SIG-M5 treated with dmso at 0.1 percent for 504 hours (cell line): ENCODE measurements around the gene APLNR.
A peak's percentile ranks its signal among the peaks of the same experiment; 100 is the strongest.
"Not testable (repeated sequence)": the region's sequence is repeated elsewhere in the genome, so short reads cannot be mapped to it uniquely, and the experiment has no call there.

Source experiments
- DNase-seq: peaks from one replicate; lab custom pipeline; 2025; ENCODE audit not compliant: unreplicated experiment; lab: John Stamatoyannopoulos, UW

The APLNR gene

DNA sequence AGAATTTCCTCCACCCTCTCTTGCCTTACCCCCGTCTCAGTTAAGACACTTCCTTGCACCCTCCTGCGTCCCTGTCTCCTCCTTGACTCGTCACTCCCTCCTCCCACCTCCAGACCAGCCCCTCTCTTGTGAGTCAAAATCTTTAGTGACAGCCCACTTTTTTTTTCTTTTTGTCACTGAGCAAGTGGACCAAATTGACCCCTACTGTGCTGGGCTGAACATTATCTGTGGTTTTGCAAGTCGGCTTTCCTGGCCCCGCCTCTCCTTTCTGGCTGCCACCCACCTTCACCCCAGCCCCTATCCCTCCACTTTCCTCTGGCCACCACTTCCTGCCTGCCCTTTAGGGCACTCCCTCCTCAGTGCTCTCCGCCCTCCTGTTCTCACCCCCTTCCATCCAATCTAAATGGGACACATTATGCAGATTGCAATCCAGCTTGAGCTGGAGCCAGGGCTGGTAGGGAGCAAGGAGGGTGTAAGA lies at the start of gene APLNR:
Gene APLNR (minus strand): TSS at position 47 of the 478 bp plus-strand sequence. CDS start 246 bp downstream, outside the sequence.
- no peak for DNase-seq

DNA sequence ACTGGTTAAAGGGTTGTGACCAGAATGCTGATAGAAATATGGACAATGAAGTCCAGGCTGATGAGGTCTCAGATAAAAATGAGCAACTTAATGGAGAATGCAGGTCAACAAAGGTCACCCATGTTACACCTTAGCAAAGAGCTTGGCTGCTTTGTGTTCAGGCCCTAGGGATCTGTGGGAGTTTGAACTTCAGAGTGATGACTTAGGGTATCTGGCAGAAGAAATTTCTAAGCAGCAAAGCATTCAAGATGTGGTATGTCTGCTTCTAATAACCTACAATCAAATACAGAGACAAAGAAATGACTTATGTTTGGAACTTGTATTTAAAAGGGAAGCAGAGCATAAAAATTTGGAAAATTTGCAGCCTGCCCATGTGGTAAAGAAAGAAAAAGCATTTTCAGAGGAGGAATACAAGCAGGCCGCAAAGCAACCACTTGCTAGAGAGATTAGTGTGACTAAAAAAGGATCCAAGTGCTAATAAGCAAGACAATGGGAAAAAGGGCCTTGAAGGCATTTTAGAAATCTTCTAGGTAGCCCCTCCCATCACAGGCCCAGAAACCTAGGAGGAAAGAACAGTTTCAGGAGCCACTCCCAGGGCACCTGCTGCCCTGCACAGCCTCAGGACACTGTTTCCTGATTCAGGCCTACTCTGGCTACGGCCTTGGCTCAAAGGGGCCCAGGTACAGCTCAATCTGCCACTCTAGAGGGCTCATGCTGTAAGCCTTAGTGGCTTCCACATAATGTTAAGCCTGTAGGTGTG lies 46.4 kb upstream of the APLNR start:
- DNase-seq: no peak

DNA sequence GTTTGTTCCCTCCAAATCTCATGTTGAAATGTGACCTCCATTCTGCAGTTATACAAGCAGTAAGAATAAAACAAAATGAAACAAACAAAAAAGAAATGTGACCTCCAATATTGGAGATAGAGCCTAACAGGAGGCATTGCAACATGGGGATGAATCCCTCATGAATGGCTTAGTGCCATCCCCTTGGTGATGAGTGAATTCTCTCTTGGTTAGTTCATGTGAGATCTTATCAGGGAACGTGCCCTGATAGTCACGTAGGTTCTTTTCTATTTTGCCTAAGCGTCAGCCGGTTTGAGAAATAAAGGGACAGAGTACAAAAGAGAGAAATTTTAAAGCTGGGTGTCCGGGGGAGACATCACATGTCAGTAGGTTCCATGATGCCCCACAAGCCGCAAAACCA lies 44.5 kb upstream of the APLNR start:
- DNase-seq: not testable (repeated sequence)

DNA sequence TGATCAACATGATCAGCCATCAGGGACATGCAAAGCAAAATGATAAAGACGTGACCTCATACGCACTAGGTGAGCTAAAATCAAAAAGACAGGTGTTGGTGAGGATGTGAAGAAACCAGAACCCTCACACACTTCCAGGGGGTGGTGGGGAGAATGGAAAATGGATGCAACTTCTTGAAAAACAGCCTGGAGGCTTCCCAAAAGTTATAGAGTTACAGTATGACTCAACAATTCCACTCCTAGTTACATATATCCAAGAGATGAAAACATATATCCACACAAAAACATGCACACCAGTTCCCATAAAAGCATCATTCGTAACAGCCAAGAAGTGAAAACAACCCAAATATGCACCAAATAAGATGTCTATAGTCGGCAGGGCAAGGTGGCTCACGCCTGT lies 42.1 kb upstream of the APLNR start:
- no peak for DNase-seq

DNA sequence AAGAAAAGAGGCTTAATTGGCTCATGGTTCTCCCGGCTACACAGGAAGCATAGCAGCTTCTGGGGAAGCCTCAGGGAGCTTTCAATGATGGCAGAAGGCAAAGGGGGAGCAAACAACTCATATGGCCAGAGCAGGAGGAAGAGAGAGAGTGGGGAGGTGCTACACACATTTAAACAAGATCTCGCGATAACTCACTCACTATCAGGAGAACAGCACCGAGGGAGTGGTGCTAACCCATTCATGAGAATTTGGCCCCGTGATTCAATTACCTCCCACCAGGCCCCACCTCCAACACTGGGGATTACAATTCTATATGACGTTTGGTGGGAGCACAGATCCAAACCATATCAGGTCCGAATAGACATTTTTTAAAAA lies 41.7 kb upstream of the APLNR start:
- no peak for DNase-seq

DNA sequence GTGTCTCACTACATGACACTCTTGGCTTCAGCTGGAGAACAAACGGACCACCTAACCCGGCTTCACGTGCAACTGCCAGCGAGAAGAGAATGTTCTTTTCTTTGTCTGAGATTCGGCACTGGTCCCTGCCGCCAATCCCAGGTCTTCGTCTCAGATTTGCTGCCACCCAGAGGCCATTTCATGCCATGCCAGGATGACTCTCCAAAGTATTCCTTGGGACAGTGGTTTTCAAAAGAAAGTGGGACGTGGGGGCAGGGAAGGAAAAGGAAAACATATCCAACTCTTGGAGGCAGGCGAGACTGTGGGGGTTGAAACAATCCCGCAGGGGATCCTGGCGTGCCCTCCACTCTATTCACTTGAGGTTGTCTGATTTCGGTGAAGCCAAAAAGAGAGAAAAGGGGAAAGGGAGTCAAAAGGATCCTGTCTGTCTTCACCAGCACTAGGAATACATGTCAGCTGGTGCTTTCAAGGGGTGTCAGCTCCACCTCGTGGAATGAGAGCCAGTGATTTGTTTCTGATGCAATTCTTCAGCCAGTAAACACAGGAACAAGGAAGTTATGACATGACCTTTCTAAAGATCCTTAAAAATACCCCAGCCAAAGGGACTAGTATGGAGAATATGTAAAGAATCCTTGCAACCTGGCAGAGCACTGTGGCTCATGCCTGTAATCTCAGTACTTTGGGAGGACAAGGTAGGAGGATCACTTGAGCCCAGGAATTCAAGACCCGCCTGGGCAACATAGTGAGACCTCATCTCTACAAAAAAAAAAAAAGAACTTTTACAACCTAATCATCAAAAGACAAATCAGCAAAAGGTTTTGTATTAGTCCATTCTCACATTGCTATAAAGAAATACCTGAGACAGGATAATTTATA lies 41.0 kb upstream of the APLNR start:
- peak; percentile 19 for DNase-seq

DNA sequence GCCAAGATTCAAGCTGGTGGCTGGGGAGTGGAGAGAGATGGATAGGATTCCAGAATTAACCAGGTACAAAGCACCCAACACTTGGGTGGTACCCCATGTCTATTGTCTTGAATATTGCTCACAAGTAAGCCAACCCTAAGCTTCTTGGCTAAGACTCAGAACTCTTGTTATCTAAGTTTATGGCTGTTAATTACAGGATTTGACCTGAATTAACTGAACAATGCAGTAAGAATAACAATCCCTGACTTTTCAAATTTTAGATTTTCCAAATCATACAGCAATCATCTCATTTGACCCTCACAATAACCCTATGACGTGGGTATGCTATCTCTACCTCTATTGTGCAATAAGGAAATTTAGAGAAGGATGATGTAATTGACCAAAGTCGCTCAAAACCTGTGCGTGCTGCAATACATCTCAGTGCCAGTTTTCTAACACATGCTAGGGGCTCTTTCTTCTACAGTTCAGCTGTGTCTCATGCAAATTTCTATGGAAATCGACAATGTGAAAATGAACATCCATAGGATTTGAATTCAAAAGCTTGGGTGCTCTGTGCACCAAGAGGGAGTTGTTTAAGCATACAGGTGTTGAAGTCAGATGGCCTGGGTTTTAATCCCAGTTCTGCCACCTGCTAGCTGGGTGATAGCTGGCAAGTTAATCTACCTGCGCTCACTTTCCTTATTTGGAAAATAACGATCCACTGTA lies 40.1 kb upstream of the APLNR start:
- DNase-seq: peak; percentile 4

DNA sequence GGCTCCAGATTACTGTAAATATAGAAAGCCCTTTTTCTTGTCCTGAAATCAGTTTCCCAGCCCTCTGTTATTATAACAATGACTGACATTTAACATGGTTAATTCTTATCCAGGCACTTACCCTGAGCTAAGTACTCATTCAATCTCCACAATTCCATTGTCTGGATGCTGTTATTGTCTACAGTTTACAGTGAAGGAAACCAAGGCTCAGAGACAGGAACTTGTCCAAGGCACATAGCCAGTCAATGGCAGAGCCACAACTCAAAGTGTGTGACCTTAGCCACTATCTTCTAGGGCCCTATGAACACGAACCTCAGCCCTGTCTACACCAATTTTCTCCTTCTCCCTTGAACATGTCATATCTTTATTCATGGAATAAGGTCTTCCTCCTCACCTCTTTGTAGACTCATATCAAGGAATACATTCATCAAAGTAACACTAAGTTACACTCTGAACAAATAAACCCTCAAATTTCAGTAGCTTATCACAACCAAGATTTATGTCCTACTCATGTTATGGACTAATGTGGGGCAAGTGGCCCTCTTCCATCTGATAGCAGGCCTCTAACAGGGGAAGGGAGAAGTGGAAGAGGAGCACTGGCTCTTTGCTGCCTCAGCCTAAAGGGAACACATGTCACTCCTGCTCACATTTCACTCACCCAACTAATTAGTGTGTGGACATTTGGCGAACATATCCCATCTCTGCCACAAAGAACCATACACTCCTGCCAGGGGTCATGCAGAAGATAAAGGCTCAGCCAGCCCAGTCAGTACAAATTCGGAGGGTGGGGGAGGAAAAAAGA lies 39.3 kb upstream of the APLNR start:
- DNase-seq: no peak

DNA sequence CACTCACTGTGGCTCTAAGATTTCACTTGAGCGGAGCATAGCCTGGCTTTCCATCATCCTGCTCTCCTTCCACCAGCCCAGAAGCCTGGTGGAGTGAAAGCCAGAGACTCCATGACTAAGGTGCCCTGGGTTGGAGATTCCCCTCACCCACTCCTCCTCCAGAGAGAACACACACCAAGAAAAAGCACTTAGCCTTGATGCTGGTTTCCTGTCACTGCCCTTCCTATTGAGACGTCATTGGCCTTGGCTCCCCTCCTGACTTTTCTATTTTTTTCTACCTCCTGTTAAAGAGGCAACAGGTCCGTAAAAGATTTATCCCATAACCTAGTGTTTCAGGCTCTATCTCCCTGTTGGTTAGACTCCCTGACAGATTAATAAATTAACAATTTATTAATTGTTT lies 38.5 kb upstream of the APLNR start:
- no peak for DNase-seq

DNA sequence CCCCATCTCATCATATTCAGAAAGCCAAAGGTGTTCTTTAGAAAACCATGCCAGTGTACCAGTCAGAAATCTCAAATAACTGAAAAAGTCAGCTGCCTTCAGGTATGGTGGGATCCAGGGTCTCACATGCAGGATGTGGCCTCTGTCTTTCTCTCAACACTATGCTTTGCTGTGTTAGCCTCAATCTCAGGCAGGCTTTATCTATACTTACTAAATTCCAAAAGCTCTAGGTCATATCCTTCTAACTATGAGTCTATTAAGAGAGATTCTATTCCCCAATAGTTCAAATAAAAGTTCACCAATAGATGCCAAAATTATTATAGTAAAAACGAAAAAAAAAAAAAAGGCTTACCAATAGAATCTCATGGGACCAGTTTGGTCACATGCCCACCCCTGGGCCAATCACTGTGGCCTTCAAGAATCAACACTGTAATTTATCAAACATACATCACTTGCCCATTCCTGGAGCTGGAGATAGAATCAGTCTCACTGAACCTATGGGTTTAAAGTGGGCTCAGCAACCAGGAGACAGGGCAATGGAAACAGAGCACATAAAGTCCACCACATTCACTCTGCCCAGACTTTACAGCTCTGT lies 38.0 kb upstream of the APLNR start:
- DNase-seq: no peak

DNA sequence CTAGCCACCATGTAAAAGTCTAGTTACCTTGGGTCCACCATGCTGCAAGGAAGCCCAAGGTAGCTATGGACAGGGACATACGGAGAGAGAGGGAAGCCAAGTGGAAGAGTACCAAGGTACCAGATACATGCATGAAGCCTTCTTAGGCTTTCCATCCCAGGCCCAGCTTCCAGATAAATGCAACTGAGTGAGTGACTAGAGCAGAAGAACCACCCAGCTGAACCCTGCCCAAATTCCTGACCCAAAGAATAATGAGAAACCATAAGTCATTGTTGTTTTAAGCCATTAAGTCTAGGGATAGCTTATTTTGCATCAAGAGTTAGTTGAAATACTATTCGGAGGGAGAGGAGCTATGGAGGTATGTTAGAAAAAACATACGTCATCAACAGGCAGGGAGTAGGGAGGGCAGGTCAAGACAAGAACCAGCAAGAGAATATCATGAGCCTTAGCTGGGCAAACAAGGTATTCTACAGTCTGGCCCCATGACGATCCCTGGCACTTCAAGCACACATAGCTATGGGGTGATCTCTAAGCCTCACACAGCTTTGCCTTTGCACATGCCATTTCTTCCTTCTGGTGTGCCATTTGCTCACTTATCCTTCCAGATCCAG lies 36.5 kb upstream of the APLNR start:
- DNase-seq: no peak

DNA sequence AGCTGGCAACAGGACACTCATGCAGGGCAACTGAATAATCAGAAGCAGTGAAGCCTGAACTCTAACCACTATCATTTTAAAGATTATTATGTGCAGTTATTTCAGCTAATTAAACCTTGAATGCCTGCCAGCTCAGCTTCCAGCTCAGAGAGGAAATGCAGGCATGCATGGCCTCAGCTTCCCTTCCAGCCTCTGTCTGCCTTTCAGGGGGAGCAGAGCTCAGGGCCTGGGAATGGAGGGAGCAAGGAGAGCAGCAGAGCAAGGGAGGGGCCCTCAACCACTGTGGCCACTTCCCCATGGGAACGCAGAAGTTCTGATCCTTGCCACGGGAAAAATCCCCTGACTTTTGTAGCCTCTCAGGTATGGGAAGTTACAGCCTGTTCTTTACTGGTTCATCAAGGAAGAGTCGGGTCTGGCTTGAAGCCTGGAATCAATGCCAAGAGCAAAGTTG lies 32.5 kb upstream of the APLNR start:
- DNase-seq: no peak

DNA sequence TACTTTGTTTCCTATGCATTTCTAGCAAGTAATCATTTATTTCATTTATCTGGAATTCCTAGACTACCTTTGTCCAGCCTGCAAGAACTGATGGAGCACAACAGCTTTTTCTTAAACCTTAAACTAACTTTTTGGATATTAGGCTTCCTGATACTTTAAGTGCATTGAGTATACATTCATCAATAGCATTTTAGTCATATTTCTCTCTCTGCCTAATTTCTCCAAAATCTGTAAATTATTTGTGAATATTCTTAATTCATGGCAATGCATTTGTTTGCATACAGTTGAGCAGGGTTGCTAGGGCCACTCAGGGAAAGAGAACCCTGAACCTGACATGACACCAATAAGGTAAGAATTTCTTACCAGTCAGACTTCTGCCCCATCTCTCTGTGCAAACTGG lies 29.1 kb upstream of the APLNR start:
- DNase-seq: no peak

DNA sequence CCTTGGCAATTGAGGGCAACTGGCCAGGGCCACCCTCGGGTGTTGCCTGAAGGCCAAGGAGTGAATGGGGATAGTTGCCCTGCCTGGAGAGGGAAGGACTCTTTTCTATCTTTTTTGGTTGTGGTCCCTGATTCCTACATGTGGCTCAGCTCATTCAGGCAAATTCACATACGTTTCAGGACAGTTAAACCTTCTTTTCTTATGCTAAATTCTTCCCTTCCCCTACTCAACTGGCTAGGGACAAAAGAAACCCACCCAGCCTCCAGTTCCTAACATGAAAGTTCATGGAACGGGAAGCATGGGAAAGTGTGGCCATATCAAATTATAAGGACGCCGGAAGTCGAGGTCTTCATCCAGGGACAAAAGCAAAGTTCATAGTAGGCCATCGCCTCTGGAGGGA lies 26.3 kb upstream of the APLNR start:
- no peak for DNase-seq

DNA sequence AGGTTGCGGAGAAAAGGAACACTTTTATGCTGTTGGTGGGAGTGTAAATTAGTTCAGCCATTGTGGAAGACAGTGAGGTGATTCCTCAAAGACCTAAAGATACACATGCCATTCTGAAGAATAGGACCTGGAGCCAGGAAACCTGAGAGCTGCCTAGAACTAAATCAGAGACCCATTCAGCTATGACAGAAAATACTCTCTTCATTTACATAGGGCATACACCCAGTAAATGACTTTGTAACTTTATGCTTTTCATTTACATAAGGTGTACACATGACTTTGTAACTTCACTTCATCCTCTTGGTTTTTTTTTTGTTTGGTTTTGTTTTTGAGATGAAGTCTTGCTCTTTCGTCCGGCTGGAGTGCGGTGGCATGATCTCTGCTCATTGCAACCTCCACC lies 25.1 kb upstream of the APLNR start:
- no peak for DNase-seq

DNA sequence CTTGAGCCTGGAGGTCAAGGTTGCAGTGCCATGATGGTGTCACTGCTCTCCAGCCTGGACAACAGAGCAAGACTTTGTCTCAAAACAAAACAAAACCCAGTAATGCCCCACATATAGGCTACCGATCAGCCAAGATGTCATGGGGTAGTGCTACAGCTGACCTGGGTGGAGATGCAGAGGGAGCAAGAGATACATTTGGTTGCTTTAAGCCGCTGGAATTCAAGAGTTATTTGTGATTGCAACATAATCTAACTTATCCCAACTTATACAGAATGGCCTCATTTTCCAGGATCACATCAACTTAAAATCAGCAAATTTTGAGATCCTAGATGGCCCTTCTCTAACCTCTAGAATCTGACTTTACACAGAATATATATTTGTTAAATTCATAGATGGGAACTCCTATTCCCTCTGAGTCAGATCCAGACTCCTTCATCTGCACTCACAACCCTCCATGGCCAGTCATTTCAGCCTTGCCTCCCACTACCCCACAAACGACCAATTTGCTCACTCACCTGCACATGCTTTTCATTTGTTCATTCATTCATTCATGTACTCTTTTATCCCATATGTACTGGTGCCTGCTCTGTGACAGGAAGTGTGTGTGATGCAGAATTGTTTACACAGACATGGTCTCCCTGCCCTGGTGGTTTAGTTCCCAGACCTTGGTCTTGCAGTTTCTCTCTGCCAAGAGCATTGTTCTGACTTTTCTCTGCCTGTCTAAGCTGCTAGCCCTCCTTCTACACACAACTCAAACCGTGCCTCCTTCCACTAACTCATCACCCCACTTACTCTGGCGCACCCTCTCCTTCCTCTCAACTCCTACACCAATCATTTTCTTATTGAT lies 24.1 kb upstream of the APLNR start:
- DNase-seq: no peak

DNA sequence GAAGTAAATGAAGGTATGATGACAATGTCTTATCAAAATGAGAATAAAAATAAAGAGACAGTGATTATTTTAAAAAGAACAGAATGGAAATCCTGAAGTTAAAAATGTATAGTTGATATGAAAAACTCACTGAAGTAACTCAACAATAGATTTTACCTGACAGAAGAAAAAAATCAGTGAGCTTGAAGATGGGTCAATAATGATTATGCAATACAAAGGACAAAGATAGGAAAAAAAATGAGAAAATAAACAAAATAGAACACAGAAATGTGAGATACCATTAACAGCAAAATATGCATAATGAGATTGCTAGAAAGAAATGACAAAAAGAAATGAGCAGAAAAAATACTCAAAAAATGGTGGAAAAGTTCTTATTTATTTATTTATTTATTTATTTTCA lies 19.1 kb upstream of the APLNR start:
- DNase-seq: no peak

DNA sequence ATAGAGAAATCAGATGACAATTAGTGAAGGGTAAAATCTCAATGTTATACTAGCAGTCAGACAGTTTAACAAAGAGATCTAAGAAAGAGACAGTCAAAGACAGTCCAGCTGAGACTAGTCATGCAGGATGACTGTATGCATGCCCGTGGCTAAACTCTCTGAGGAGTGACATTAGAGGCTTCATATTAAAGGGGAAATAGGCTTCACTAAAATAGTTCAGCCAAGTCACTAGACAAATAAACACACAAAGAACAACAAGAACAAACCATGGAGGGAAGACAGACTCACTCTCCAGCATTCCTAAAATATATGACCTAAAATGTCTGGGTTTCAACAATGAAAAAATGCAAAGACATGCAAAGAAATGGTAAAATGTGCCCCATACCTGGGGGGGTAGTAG lies 18.6 kb upstream of the APLNR start:
- DNase-seq: no peak

DNA sequence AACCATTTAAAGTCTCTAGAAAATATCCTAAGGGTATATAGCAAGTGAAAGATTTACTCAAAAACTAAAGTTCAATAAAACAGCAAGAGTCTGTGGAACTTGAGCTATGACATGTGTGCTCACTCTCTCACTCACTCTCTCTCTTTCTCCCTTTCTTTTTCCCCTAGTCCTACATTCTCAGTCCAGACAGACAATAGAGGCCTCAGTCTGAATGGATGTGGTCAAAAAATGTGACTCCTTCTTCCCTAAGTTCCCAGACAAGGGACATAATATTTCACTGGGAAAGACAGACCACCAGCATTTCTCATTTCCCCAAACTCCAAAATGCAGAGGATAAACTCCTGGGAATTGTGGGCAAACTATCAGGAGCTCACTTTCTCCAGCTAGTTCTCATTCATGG lies 17.6 kb upstream of the APLNR start:
- DNase-seq: no peak
